Measurements from ENCODE around the gene CTXND1.
A peak's percentile ranks its signal among the peaks of the same experiment; 100 is the strongest.

The CTXND1 gene

DNA sequence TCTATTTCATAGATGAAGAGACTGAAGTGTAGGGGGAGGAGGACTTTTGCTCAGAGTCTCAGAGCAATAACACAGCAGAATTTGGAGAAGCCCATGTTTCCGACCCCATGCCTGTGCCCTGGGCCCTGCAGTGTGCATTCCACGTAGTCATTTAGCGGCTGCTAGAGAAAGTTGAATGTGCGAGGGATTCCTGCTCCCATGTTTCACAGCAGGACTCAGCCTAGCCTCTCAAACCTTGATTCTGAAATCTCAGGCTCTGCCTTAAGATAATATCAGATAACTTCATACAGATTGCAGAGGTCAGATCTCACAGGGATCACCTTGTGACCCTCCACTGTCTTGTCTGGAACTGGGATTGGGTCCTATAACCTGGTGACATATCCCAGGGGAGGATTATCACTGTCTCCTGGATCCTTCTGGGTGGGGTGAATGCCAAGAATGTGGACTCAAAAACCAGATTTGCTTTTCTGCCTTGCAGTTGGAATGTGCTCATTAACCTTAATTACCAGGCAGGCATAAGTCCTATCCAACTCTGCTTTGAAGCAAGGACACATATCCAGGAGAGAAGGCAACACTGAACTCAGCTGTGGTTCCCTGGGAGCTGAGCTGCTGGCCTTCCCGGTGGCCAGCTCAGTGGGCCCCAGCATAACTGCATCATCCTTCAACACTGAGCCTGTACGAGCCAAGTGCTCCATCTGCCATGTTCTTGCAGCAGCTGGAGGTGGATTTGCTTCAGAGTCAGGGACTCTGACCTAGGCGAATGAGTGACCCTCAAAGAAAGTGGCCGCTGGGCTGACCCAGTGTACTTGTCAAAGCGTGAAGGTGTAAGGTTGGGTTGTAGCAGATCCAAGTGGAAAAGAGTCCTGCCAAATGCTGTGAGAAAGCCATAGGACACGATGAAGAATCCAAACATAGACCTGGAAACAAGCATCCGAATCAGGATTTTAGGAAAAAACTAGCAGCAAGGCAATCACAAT, 43.0 kb downstream of the CTXND1 start:
- DNase-seq (ENCODE audit: low spot score) = no peak

DNA sequence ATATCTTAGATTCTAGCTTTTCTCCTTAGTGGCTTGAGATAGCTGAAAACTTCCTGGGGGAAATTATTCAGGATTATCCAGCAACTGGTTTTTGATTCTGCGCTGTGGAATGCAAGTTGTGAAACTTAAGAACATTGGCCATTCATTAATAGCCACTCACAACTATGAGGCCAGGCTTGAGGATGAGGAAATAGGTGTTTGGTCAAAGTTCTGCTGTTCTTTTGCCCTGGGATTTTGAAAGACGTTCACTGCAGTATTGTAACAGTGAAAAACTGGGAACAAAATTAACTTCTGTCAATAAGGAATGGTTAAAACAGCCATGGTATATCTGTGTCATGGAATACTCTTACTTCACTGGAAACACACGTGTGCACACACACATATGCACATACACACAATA, 44.1 kb downstream of the CTXND1 start:
- no peak for DNase-seq (ENCODE audit: low spot score)

DNA sequence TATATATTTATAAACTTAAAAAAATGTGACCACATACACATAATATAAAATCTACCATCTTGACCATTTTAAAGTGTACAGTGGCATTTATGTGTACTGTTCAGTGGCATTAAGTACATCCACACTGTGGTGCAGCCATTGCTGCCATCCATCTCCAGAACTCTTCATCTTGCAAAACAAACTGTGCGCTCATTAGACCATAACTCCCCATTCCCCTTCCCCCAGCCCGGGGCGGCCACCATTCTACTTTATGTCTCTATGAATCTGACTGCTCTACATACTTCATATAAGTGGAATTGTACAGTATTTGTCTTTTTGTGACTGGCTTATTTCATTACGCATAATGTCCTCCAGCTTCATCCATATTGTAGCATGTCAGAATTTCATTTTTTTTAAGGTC, 47.8 kb downstream of the CTXND1 start:
- DNase-seq (ENCODE audit: low spot score) = no peak

DNA sequence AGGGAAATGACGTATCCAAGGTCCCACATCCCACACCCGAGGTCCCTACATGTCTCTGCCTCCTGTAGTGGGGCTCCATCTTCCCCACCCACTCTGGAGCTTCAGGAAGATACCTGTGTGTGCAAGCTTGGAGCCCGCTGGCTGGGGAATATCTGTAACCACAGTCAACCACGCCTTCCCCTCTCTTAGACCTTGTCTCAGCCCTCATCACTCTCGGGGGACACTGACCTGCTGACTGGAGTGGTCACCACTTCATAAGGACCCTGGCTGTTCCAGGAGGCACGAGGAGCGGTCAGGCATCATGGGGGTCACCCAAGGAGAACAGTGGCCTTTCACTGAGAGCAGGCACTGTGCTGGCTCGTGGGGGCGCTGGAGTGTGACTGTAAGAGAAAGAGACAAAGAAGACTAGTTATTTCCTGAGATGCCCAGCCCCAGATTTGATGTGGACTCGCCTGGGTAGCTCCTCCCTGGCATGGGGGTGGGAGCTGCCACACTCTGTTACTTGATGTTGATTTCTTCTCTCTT, 48.6 kb downstream of the CTXND1 start:
- DNase-seq (ENCODE audit: low spot score) = no peak

DNA sequence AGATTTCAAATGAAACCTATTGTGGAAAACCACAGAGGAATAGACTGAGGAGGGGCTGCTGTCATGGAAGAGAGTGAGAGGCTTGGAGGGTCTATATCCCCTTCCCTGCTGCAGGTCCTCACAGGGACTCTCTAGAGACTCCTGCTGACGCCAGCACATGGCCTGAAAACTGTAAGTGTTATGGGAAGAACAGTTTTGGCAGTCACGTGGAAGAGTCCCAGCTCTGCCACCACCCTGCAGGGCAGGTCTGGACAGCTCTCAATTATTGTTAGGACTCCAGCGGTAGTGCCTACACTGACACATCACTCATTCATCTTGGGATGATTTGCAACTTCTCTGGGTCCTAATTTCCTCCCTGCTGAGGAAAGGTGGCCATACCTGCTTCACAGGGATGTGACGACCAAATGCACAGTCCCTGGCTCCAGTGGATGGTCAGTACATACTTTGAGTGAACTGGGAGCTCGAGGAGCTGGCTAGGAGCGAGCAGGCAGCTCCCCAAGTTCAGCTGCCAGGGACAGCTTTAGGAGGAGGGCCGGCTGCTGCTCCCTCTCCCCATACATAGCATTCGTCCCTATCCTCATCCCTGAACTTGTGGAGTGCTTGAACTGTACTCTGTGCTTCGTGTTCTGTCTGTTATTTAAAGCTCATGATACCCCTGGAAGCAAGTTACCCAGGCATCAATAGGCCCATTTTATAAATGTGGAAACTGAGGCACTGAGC, 49.2 kb downstream of the CTXND1 start:
- no peak for DNase-seq (ENCODE audit: low spot score)

DNA sequence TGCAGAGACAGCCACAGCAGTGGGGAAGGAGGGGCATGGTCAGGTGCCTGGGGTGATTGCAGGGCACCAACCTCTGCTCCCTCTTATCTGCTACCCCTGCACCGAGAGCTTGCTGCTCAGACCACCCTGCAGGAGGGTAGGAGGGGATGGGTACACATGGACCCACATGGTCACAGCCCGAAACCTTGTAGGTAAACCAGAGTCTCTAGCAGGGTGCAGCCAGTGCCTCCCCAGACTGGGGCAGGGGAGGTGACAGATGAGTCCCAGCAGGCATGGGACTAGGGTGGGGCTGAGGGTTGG, 50.0 kb downstream of the CTXND1 start:
- DNase-seq (ENCODE audit: low spot score) = no peak

DNA sequence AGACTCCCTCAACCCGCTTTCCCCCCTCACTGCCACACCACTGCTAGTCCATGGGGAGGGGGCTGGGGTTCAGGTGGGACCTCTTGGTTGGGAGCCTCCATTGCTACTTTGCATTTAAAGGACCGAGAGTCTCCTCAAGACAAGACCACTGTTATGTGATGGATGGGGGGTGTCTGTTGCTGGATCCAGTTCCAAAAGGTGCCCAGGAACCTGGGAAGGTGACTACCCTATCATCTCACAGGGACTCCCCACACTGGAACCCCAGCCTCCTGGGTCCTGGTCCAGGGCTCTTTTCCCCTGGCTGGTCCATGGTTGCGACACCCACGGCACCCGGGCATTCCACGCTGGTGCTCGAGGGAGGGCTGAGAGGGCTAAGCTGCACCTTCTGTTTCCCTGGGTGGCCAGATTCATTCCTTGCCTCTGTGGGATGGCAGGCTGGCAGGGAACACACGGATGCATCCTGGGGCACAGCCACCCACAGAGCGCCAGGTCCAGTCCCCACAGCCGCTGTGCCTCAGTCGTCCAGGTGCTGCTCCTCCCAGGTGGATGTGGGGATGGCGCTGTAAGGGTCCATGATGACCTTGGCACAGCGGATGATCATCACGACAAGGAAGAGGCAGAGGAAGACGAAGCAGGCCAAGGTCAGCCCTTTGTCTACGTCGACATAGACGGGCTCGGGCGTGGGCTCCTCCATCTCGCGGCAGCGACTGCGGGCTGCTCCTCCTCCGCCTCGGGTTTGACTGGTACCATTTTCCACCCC, 50.6 kb downstream of the CTXND1 start:
- DNase-seq (ENCODE audit: low spot score) = no peak

DNA sequence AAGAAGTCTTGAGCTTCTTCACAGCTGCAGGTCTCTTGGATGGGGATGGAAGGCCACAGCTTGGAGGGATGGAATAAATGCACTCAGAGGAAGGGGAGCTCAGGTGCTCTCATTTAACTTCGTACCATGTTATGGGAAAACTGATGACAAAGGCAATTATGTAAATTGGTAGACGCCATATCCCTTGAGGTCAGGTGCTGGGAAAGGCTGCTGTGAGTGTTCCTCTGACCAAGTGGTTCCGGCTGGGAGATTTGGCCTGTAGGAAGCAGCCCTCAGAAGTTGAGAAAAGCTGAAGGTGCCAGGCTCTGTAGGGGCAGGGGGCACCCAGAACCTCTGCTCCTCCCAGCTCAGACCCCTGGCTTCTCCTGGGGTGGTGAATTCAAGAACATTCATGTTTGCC, 52.1 kb downstream of the CTXND1 start:
- DNase-seq (ENCODE audit: low spot score) = no peak

DNA sequence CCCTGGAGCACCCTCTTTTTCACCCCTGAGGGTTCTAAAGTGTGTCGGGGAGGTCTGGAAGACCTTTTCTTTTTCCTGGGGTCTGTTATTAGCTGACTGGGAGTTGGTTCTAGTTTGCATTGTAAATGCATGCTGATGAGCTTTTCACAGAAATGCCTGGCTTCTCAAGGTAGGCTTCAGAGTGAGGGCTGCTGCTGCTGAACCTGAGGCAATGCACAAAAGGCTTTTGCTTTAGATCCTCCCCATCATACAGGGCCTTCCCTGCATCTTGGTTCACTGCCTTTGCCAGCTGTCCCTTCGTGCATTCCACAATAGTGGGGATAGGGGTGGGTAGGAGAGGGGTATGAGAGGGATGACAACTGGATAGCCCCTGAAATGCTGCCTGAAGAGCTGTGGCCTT, 52.6 kb downstream of the CTXND1 start:
- no peak for DNase-seq (ENCODE audit: low spot score)

DNA sequence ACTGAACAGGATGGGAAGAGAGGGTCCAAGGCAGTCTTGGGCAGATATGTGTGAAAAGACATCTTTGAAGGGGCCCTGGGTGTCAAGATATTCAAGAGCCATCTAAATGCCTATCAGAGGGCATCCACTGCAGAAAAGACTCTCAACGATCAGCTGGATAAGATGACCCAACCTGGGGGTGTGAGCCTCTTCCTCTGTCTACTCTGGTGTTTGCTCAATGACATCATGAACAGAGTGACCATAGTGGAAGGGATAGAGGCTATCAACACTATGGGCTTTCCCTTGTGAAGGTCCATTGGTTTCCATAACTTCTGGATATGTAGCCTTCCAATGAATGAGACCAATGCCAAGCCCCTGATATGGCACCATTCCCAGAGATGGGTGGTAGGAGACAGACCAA, 57.1 kb downstream of the CTXND1 start:
- DNase-seq (ENCODE audit: low spot score) = no peak

DNA sequence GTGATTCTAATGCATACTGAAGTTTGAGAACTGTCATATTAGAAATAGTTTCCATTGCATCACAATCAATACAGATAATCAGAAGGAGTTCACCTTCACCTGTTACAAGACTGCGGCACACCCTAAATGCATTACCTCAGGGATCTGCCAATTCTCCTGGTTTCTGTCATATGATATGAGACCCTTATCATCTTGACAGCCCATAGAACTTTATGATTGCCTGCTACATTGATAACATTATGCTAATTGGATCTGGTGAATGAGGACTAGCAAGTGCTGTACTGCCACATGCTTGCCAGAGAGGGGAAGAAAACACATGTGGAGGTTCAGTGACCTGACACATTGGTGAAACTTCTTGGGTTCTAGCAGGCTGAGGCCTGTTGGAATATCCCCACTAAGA, 57.8 kb downstream of the CTXND1 start:
- no peak for DNase-seq (ENCODE audit: low spot score)

DNA sequence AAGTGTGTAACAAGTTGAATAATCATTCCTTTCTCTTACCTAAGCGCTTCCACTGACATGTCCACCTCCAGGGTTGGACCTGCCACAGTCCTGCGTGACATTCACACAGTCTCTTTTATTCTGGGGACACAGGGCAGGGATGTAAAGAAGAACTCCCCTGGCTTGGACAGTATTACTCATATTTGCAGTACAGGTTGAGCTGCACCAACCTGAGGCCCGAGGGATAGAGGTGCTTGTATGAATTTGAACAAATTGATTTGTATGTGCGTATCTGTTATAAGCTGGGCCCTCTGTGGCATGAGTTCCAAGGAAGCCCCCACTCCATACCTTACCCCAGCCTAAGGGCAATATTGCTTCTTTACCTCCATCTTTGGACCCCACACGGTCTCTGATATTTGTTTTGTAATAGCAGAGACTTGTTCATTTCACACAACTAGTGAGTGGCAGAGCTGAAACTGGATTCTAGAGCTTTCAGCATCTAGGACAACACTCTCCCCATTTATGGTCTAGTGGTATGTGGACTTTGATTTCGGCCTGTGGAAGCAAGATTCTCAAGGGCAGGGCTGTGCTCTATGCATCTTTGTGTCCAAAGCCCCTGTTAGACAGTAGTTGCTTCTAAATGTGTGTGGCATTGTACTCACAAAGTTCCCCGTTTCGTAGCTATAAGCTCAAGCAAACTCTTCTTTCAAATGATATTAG, 60.0 kb downstream of the CTXND1 start:
- no peak for DNase-seq (ENCODE audit: low spot score)

DNA sequence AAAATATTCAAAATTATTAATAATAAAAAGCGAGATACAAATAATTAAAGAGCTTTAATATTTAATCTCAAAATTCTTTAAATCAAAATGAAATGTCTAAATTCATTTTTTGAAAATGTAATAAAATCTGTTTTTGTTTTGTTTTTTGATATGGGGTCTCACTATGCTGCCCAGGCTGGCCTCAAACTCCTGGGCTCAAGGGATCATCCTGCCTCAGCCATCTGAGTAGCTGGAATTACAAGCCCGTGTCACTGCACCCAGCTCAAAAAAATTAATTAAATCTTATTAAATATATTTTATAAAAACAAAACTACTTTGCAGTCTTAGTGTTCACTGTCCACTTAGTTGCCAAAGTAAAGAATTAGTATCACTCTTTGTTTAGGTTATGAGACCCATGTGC, 60.8 kb downstream of the CTXND1 start:
- DNase-seq (ENCODE audit: low spot score) = no peak

DNA sequence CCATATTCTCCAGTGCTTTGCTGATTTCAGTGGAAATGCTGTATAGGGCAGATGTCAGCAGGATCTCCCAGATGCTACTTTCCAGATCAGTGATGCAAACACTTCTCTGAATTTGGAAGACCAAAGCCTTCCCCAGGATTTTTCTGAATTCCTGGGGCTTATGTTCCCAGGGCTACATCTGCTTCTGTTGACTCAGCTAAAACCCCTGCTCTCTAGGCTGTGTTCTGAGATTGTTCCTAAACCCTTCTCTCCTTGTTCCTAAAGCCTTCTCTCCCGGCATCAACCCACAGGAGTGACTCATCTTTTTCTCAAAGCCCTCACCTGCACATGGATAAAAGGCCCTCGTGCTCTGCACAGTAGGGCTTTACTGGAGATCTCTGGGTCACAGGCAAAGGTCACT, 63.8 kb downstream of the CTXND1 start:
- DNase-seq (ENCODE audit: low spot score) = peak; percentile 4

DNA sequence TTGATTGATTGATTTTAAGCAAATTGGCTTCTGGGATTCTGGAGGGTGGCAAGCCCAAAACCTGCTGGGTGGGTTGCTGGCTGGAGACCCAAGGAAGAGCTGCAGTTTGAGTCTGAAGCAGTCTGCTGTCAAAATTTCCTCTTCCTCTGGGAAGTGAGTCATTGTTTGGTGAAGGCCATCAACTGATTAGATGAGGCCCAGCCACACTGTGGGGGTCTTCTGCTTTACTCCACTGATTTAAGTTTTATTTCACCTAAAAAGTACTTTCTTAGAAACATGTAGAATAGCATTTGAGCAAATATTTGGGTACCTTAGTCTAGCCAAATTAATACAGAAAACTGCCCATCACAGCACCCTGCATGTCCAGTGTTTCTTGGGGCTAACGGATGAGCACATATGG, 65.4 kb downstream of the CTXND1 start:
- DNase-seq (ENCODE audit: low spot score) = no peak

DNA sequence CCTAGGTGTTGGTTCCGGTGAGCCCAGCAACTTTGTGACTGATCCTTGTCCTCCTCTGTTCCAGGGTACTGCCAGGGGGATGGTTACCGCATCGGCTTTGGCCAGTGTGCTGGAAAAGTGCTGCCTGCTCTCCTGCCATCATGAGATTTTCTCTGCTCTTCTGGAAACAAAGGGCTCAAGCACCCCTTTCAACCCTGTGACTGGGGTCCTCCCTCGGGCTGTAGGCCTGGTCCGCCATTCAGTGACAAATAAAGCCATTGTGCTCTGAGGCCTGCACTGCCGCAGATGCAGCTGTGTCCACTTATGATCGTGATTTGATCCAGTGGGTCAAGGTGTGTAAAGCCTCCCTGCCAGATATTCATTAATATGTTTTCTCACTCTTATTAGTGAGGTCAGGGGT, 65.9 kb downstream of the CTXND1 start:
- no peak for DNase-seq (ENCODE audit: low spot score)

DNA sequence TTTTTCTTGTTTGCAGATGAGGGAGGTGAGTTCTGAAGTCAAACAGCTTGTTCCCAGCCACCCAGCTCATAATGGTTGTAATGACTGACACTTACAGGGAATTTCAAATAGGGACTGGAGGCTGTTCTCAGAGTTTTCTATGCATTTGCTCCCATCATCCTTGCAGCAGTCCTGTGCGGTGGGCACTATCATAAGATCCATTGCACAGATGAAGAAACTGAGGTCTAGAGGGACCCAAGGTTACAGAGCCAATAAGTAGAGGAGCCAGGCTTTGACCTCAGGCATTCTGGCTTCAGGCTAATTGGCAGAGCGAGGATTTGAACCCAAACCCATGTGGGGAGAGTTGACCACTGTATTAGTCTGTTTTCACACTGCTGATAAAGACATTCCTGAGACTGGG, 66.9 kb downstream of the CTXND1 start:
- DNase-seq (ENCODE audit: low spot score) = no peak

DNA sequence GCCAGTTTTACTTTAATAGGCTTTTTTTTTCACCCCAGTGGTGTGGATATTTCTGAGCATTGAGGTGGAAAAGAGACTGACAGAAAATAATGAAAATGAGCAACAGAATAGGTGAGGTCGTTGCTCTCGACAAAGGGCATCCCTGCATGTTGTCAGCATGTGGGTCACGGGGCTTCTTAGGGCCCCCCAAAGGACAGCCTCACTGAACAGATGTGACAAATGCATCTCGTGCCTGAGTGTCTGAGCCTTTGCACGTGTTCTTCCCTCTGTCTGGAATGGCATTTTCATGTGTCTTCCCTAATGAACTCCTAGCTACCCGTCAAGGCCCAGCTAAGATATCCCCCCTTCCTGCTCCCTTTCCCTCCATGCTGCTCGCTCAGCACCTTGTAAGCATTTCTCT, 67.5 kb downstream of the CTXND1 start:
- no peak for DNase-seq (ENCODE audit: low spot score)

DNA sequence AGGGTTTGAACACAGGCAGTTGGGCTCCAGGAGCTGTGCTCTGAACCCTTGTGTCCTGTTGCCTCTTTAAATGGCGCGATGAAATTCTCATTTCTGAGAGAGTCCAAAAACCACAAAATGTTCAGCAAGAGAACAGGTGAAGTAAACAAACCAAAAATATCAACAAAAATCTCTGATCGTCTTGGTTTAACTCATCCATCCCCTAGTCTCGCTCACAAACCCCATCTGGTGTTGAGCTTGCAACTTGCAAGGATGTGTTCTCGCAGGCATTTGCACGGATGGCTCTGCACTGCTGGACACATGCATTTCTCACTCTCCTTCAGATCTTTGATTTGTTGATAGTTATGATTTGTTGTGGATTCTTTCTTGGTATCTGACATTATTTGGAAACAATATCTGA, 68.1 kb downstream of the CTXND1 start:
- no peak for DNase-seq (ENCODE audit: low spot score)

DNA sequence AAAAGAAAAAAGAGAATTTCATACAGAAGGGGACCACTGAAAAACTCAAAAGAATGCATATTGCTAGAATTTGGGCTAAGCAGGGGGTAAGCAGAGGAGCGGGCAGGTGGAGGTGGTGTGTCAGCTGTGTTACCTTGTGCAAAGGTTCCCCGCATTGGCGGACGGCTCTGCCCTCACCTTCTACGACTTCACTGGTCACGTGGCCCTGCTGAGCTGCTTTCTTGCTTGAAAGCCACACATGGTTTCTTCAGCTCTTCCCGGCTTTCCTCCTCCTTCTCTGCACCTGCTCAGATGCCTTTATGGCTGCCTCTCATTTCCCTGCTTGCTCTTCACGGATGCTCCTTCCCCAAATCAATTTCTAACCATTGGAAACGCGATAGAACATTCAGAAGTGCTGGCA, 68.7 kb downstream of the CTXND1 start:
- DNase-seq (ENCODE audit: low spot score) = no peak

DNA sequence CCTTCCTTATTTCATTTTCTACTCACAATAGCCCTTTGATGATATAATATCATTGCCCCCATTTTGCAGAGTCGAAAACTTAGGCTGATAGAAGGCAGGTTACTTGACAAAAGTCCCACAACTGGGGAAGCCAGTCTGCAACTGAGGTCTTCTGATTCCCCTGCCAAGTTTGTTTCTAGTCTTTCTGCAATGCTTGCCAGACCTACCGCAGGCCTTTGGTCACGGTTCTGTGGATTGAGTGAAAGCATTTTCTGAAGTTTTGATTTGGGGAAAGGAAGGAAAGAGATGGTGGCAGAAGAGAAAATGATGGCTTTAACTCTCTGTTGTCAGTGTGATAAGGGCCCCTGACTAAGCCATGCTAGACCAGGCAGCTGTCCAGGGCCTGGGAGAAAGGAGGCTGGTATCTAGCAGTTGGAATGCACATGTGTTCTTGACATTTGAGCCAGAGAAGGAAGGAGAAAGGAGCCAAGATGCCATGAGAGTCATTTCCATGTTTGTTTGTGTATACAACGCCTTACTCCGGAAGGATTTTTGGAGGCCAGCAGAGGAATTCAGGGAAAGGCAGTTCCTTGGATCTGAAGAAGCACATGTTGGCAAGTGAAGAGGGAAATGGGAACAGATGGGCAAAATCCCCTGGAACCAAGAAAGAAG, 69.3 kb downstream of the CTXND1 start:
- DNase-seq (ENCODE audit: low spot score) = no peak

DNA sequence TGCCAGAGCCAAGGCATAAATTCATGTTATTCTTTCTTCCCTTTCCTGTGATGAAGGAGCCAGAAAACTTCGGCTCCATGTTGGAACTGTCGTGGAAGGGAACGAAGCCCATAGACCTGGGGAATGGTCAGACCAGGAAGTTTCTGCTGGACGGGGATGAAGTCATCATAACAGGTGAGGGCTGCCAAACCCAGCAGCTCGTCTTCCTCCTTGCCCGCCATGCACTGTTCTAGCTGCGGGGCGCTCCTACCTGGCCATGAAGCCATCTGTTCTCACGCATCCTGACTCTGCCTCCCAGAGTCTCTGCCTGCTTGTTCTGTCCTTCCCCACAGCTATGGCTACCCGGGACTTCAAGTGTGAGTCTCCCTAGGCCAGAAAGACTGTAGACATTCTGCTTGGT, 71.0 kb downstream of the CTXND1 start:
- DNase-seq (ENCODE audit: low spot score) = no peak
